ENCODE measurements around the gene SEC61A1.
A peak's percentile ranks its signal among the peaks of the same experiment; 100 is the strongest.

Gene SEC61A1

GRCh38 chr3:128060473-128061381 lies 8.5 kb downstream of the SEC61A1 start:
- no peak for DNase-seq

- no peak for DNase-seq
These were observed 10.0 kb downstream of the SEC61A1 start for GRCh38 chr3:128062033-128062745.

GRCh38 chr3:128063865-128064264 lies 11.6 kb downstream of the SEC61A1 start:
- DNase-seq, result no peak

- DNase-seq, result no peak
These were observed 12.7 kb downstream of the SEC61A1 start for GRCh38 chr3:128064962-128065361.

- no peak for DNase-seq
These were observed 13.9 kb downstream of the SEC61A1 start for GRCh38 chr3:128066114-128066513.

GRCh38 chr3:128066676-128067075 lies 14.4 kb downstream of the SEC61A1 start:
- DNase-seq, result no peak

GRCh38 chr3:128067489-128067888 lies 15.3 kb downstream of the SEC61A1 start:
- no peak for DNase-seq

- no peak for DNase-seq
These were observed 16.0 kb downstream of the SEC61A1 start for GRCh38 chr3:128068156-128068620.

GRCh38 chr3:128069271-128069670 lies 17.0 kb downstream of the SEC61A1 start:
- DNase-seq, result no peak

GRCh38 chr3:128070898-128071591 lies 18.8 kb downstream of the SEC61A1 start:
- no peak for DNase-seq

- DNase-seq, result no peak
These were observed 19.7 kb downstream of the SEC61A1 start for GRCh38 chr3:128071771-128072453.

- no peak for DNase-seq
These were observed 20.4 kb downstream of the SEC61A1 start for GRCh38 chr3:128072454-128073184.

- no peak for DNase-seq
These were observed 21.0 kb downstream of the SEC61A1 start for GRCh38 chr3:128073185-128073725.

GRCh38 chr3:128073807-128074206 lies 21.6 kb downstream of the SEC61A1 start:
- no peak for DNase-seq

- no peak for DNase-seq
These were observed 22.7 kb downstream of the SEC61A1 start for GRCh38 chr3:128074851-128075521.

GRCh38 chr3:128075522-128076482 lies 23.6 kb downstream of the SEC61A1 start:
- peak; percentile 88 to 89 for DNase-seq

- DNase-seq, result peak; percentile 46 to 56
These were observed 24.4 kb downstream of the SEC61A1 start for GRCh38 chr3:128076483-128077201.

GRCh38 chr3:128077202-128077624 lies 25.0 kb downstream of the SEC61A1 start:
- no peak for DNase-seq

GRCh38 chr3:128077665-128078064 lies 25.4 kb downstream of the SEC61A1 start:
- no peak for DNase-seq
